ENCODE data around the gene DCLK2. TPM values are rescaled to one million over a fixed set of nuclear protein-coding genes. Genes with fewer than 3 reads are reported as not detected.

Gene DCLK2
- total RNA-seq, 6 experiments from 2014 or later = 0.35 to 1.8 (median 0.68) TPM

GRCh38 chr4:150037251-150037856, 40.9 kb upstream of the DCLK2 start:
- no peak overlapping the region for H3K4me3 ChIP-seq
- ATAC-seq = no peak
- no peaks in the 10 kb centered on the region for H3K36me3 ChIP-seq
- no peaks in the 10 kb centered on the region for H3K9me3 ChIP-seq
- no peak for DNase-seq
- intact Hi-C loops (cut with DNase I) = no loop called here
- H3K27ac ChIP-seq = no peak overlapping the region
- no peaks in the 10 kb centered on the region for H3K27me3 ChIP-seq
- 48% methylated on average over 5 of the region's 6 CpGs for WGBS (ENCODE audit: insufficient coverage, low coverage, low lambda C conversion rate, missing lambda C conversion rate)
- H3K4me1 ChIP-seq = no peaks in the 10 kb centered on the region
- no peak for TF ChIP-seq CTCF (IDR thresholded peaks at IDR 0.05)
- no peak for TF ChIP-seq POLR2A (IDR thresholded peaks at IDR 0.05)

- WGBS (ENCODE audit: insufficient coverage, low coverage, low lambda C conversion rate, missing lambda C conversion rate) = 51% methylated on average over 6 of the region's 6 CpGs
- Histone ChIP-seq H3K4me3 (no peak overlapping the region), H3K27me3 (no peaks in the 10 kb centered on the region), H3K9me3 (no peaks in the 10 kb centered on the region), H3K36me3 (no peaks in the 10 kb centered on the region), H3K27ac (no peak overlapping the region), H3K4me1 (no peaks in the 10 kb centered on the region)
- intact Hi-C loops (cut with DNase I) = no loop called here
- DNase-seq (no peak), ATAC-seq (no peak)
- no peak for TF ChIP-seq CTCF (IDR thresholded peaks at IDR 0.05)
- no peak for TF ChIP-seq POLR2A (IDR thresholded peaks at IDR 0.05)
Measured at GRCh38 chr4:150038335-150039076, 39.7 kb upstream of the DCLK2 start.

- no peak overlapping the region for H3K27ac ChIP-seq
- DNase-seq (no peak), ATAC-seq (no peak)
- intact Hi-C loops (cut with DNase I) = no loop called here
- H3K36me3 ChIP-seq = no peaks in the 10 kb centered on the region
- WGBS (ENCODE audit: insufficient coverage, low coverage, low lambda C conversion rate, missing lambda C conversion rate) = 33% methylated on average over 2 of the region's 2 CpGs
- TF ChIP-seq CTCF (IDR thresholded peaks at IDR 0.05) (no peak), POLR2A (IDR thresholded peaks at IDR 0.05) (no peak)
- H3K9me3 ChIP-seq = no peaks in the 10 kb centered on the region
- no peak overlapping the region for H3K4me3 ChIP-seq
- no peaks in the 10 kb centered on the region for H3K27me3 ChIP-seq
- no peaks in the 10 kb centered on the region for H3K4me1 ChIP-seq
Measured at GRCh38 chr4:150039274-150040127, 38.7 kb upstream of the DCLK2 start.

- Histone ChIP-seq H3K27ac (no peak overlapping the region), H3K27me3 (no peaks in the 10 kb centered on the region), H3K4me1 (no peaks in the 10 kb centered on the region), H3K9me3 (no peaks in the 10 kb centered on the region), H3K4me3 (no peak overlapping the region), H3K36me3 (no peaks in the 10 kb centered on the region)
- no peak for DNase-seq
- 83% methylated on average over 3 of the region's 3 CpGs for WGBS (ENCODE audit: insufficient coverage, low coverage, low lambda C conversion rate, missing lambda C conversion rate)
- no peak for ATAC-seq
- TF ChIP-seq POLR2A (IDR thresholded peaks at IDR 0.05) (no peak), CTCF (IDR thresholded peaks at IDR 0.05) (no peak)
- intact Hi-C loops (cut with DNase I) = no loop called here
Measured at GRCh38 chr4:150044517-150044916, 33.7 kb upstream of the DCLK2 start.

Measured in right lobe of liver (tissue), 6 donors.